Measurements from ENCODE around the gene POU4F3. TPM values are rescaled to one million over a fixed set of nuclear protein-coding genes. Genes with fewer than 3 reads are reported as not detected.

The POU4F3 gene
- total RNA-seq, 2 donors from 2014 or later = not detected

Other genes with a start within 250 kb of the POU4F3 start
- gene PLAC8L1, start 233.3 kb upstream of the POU4F3 start, total RNA-seq = under 1 TPM; 0.45 to 0.69 TPM
- 100 to 1,000 TPM in 1 of 2 donors, 10 to 100 TPM in 1; 90.3 to 147 TPM for gene LARS1, start 156.2 kb upstream of the POU4F3 start, total RNA-seq
- gene RBM27, start 135.2 kb upstream of the POU4F3 start, total RNA-seq = 10 to 100 TPM; 20.7 to 21.7 TPM
- 100 to 1,000 TPM in 1 of 2 donors, 10 to 100 TPM in 1; 84.1 to 110 TPM for gene TCERG1, start 108.5 kb downstream of the POU4F3 start, total RNA-seq
- not detected for gene GPR151, start 177.4 kb downstream of the POU4F3 start, total RNA-seq

All from activated T-helper 17 cell treated with anti-CD3 and anti-CD28 coated beads, Interleukin-2, amount 50 U/mL, for 72 hours (primary cell).